Measurements from ENCODE around the gene TYMS. TPM values are rescaled to one million over a fixed set of nuclear protein-coding genes. Genes with fewer than 3 reads are reported as not detected.

TYMS gene
- total and polyA plus RNA-seq, 2 donors (not counting 1 experiment from before 2014, with no cell fraction given), result 0.34 to 1.1 TPM

DNA sequence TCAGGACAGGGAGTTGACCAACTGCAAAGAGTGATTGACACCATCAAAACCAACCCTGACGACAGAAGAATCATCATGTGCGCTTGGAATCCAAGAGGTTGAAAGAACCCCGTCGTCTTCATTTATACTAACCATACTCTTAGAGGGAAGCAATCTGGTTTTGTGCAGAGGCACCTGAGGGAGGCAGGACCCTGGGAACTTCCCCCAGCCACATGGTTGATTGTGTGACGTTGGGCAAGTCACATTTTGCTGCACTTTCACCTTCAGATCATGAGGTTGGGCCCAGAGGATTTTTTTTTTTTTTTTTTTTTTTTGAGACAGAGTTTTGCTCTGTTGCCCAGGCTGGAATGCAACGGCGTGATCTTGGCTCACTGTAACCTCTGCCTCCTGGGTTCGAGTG lies 11.6 kb downstream of the TYMS start:
- Mint-ChIP-seq H3K4me1 (no peaks in the 10 kb centered on the region), H3K4me3 (no peak overlapping the region), H3K9me3 (ENCODE audit: insufficient read depth) (peaks cover 2% of the 10 kb centered on the region), H3K27me3 (no peaks in the 10 kb centered on the region), H3K27ac (no peak overlapping the region)
- intact Hi-C loops (cut with micrococcal nuclease), result no loop called here
- ATAC-seq (ENCODE audit: low read depth) (no peak), DNase-seq (no peak)
- H3K79me2 ChIP-seq (ENCODE audit: control insufficient read depth, insufficient read depth, low read length), result no peaks in the 10 kb centered on the region
- POLR2A ChIA-PET, result no interaction called here
- H3K36me3 ChIP-seq (replicated peaks in 1 of 2; ENCODE audit: control extremely low read depth in 1 of 2, control insufficient read depth in 1 of 2, extremely low read depth in 1 of 2, insufficient read depth in 2 of 2, low read length in 1 of 2), result peaks cover 0 to 2% of the 10 kb centered on the region in 2 experiments
- H3K4me1 ChIP-seq (ENCODE audit: control insufficient read depth in 2 of 2, insufficient read depth in 2 of 2, low read length in 2 of 2), result no peaks in the 10 kb centered on the region
- no peak overlapping the region for H3K27ac ChIP-seq (ENCODE audit: low read length in 2 of 2)
- no peaks in the 10 kb centered on the region for H3K27me3 ChIP-seq (replicated peaks in 1 of 4; ENCODE audit: control extremely low read depth in 1 of 4, control insufficient read depth in 3 of 4, insufficient read depth in 4 of 4, low read length in 3 of 4)
- H2AFZ ChIP-seq (ENCODE audit: insufficient read depth, low read depth, low read length, poor library complexity, severe bottlenecking), result no peak overlapping the region
- H3K9me3 ChIP-seq (ENCODE audit: control extremely low read depth in 1 of 3, control insufficient read depth in 2 of 3, insufficient read depth in 1 of 3, low read length in 2 of 3), result no peaks in the 10 kb centered on the region
- TF ChIP-seq EZH2 (IDR thresholded peaks at IDR 0.05; ENCODE audit: borderline replicate concordance, insufficient read depth, low read depth, low read length, poor library complexity, severe bottlenecking), result no peak
- TF ChIP-seq CTCF (IDR thresholded peaks at IDR 0.05), result no peak
- H3K9ac ChIP-seq (ENCODE audit: low read length), result no peak overlapping the region
- CTCF ChIA-PET, result no interaction called here
- WGBS (ENCODE audit: insufficient coverage), result no CpG with 5 or more reads among the region's 8 CpGs
- H4K20me1 ChIP-seq (ENCODE audit: control insufficient read depth, insufficient read depth, low read length, poor library complexity, severe bottlenecking), result no peaks in the 10 kb centered on the region
- no peak overlapping the region for H3K4me2 ChIP-seq (replicated peaks; ENCODE audit: low read depth, low read length, poor library complexity, severe bottlenecking)
- no peak overlapping the region for H3K4me3 ChIP-seq (ENCODE audit: control extremely low read depth in 1 of 5, extremely low read depth in 1 of 5, insufficient read depth in 1 of 5, low read depth in 2 of 5, low read length in 4 of 5)

- no peaks in the 10 kb centered on the region for H3K27me3 ChIP-seq (replicated peaks in 1 of 4; ENCODE audit: control extremely low read depth in 1 of 4, control insufficient read depth in 3 of 4, insufficient read depth in 4 of 4, low read length in 3 of 4)
- H3K79me2 ChIP-seq (ENCODE audit: control insufficient read depth, insufficient read depth, low read length), result no peaks in the 10 kb centered on the region
- H3K9me3 Mint-ChIP-seq (ENCODE audit: insufficient read depth), result peaks cover 2% of the 10 kb centered on the region
- H3K27me3 Mint-ChIP-seq, result no peaks in the 10 kb centered on the region
- WGBS (ENCODE audit: insufficient coverage), result 94% methylated on average over 11 of the region's 11 CpGs
- H3K9ac ChIP-seq (ENCODE audit: low read length), result no peak overlapping the region
- no peak overlapping the region for H2AFZ ChIP-seq (ENCODE audit: insufficient read depth, low read depth, low read length, poor library complexity, severe bottlenecking)
- TF ChIP-seq EZH2 (IDR thresholded peaks at IDR 0.05; ENCODE audit: borderline replicate concordance, insufficient read depth, low read depth, low read length, poor library complexity, severe bottlenecking) (no peak), CTCF (IDR thresholded peaks at IDR 0.05) (no peak)
- H3K4me3 ChIP-seq (ENCODE audit: control extremely low read depth in 1 of 5, extremely low read depth in 1 of 5, insufficient read depth in 1 of 5, low read depth in 2 of 5, low read length in 4 of 5), result no peak overlapping the region
- H3K4me2 ChIP-seq (replicated peaks; ENCODE audit: low read depth, low read length, poor library complexity, severe bottlenecking), result no peak overlapping the region
- peaks cover 0 to 2% of the 10 kb centered on the region in 2 experiments for H3K36me3 ChIP-seq (replicated peaks in 1 of 2; ENCODE audit: control extremely low read depth in 1 of 2, control insufficient read depth in 1 of 2, extremely low read depth in 1 of 2, insufficient read depth in 2 of 2, low read length in 1 of 2)
- H3K27ac Mint-ChIP-seq, result no peak overlapping the region
- ChIA-PET CTCF (no interaction called here), POLR2A (no interaction called here)
- intact Hi-C loops (cut with micrococcal nuclease), result no loop called here
- no peaks in the 10 kb centered on the region for H3K4me1 ChIP-seq (ENCODE audit: control insufficient read depth in 2 of 2, insufficient read depth in 2 of 2, low read length in 2 of 2)
- no peaks in the 10 kb centered on the region for H3K4me1 Mint-ChIP-seq
- no peak overlapping the region for H3K4me3 Mint-ChIP-seq
- ATAC-seq (ENCODE audit: low read depth) (no peak), DNase-seq (no peak)
- H3K9me3 ChIP-seq (ENCODE audit: control extremely low read depth in 1 of 3, control insufficient read depth in 2 of 3, insufficient read depth in 1 of 3, low read length in 2 of 3), result no peaks in the 10 kb centered on the region
- no peaks in the 10 kb centered on the region for H4K20me1 ChIP-seq (ENCODE audit: control insufficient read depth, insufficient read depth, low read length, poor library complexity, severe bottlenecking)
- no peak overlapping the region for H3K27ac ChIP-seq (ENCODE audit: low read length in 2 of 2)
Observed at GRCh38 chr18:670522-670921, 13.1 kb downstream of the TYMS start.
